ENCODE data around the gene TBCK.

Gene TBCK

DNA sequence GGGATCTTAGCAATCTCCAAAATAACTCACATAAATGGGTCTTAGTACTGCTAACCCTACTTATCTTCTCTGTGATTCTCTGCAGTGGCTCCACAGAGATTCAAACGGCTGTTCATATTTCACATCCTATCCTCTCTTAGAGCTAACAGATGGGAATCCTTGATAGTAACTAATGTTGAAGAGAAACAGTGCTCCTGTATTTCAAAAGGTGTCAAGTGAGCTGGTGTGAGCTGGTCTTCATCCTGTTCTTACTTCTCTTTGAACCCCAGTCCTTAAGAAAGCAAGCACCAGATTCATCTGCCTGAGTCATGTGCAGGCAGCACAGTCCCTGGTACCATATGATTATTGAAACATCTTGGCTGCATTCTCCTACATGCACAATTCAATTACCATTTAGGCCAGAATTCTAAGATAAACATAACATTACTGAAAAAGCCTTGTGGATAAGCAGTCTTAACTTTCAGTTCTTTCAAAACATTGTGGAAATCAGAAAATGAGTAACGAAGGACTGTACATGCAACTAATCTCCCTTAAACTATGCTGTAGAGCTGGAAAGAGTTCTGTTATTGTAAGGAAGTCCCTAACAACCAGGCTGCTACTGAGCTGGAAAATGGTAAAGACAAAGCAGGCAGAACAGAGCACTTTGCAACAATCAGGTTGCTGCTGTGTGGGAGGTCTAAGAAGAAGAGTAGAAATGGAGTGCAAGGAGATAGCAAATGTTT is 267.6 kb downstream of the TBCK start:
- Histone ChIP-seq H3K4me3 (ENCODE audit: low read depth in 1 of 2, low read length in 1 of 2) (no peak overlapping the region), H3K9me3 (no peaks in the 10 kb centered on the region), H3K27ac (no peak overlapping the region), H3K36me3 (no peaks in the 10 kb centered on the region), H3K4me1 (ENCODE audit: control insufficient read depth in 1 of 2, insufficient read depth in 1 of 2, low read depth in 1 of 2, low read length in 1 of 2) (no peaks in the 10 kb centered on the region), H3K27me3 (no peaks in the 10 kb centered on the region)
- TF ChIP-seq, protein P1, sequence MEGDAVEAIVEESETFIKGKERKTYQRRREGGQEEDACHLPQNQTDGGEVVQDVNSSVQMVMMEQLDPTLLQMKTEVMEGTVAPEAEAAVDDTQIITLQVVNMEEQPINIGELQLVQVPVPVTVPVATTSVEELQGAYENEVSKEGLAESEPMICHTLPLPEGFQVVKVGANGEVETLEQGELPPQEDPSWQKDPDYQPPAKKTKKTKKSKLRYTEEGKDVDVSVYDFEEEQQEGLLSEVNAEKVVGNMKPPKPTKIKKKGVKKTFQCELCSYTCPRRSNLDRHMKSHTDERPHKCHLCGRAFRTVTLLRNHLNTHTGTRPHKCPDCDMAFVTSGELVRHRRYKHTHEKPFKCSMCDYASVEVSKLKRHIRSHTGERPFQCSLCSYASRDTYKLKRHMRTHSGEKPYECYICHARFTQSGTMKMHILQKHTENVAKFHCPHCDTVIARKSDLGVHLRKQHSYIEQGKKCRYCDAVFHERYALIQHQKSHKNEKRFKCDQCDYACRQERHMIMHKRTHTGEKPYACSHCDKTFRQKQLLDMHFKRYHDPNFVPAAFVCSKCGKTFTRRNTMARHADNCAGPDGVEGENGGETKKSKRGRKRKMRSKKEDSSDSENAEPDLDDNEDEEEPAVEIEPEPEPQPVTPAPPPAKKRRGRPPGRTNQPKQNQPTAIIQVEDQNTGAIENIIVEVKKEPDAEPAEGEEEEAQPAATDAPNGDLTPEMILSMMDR (IDR thresholded peaks at IDR 0.05), result no peak

DNA sequence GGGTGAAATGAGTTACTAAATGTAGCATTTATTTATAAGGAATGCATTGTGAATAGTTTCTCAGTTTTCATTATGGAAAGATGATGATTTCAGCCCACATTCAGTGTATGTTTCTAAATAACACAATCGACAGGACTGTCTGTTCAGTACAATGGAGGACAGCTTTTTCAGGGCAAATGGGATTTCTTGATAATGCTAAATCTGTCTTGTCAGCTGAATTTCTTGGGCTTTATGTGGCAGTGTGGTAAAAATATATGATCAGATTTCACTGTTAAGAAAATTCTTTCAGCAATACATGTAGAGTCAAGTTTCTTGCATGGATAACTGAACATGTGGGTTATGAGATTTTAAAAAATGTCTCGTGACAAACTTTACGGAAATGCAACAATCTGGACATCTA is 269.9 kb downstream of the TBCK start:
- no peaks in the 10 kb centered on the region for H3K36me3 ChIP-seq
- no peaks in the 10 kb centered on the region for H3K27me3 ChIP-seq
- no peak overlapping the region for H3K27ac ChIP-seq
- TF ChIP-seq, protein P1 (IDR thresholded peaks at IDR 0.05), result no peak
- H3K4me1 ChIP-seq (ENCODE audit: control insufficient read depth in 1 of 2, insufficient read depth in 1 of 2, low read depth in 1 of 2, low read length in 1 of 2), result no peaks in the 10 kb centered on the region
- no peaks in the 10 kb centered on the region for H3K9me3 ChIP-seq
- no peak overlapping the region for H3K4me3 ChIP-seq (ENCODE audit: low read depth in 1 of 2, low read length in 1 of 2)

DNA sequence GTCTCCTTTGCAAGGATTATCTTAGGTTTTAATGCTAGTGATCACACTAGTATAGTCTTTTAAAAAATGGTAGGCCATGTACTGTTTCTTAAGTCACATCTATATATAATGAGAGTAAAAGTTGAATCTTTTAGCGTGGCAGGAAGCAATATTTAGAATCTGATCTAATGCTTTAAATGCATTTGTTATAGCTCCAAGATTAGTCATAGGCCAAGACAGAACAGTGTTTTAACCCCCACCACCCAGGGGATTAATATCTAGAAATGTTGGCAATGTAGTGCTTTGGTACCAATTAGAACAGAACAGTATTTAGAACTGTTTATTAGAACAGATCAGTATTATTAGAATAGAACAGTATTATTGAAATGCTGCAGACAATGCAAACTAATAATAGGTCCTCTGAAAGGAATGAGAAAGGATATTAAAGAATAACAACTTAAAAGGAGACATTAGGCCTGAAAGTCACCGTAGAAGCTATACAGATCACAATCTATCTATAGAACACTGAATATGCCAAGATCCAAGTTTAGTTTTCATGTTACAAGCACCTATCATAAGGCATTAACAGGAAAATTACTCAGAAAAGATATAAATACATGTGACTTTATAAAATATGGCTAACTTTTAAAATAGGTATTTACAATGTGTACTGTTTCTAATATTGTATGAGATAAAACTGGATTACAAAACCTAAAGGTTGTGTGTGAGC is 274.6 kb downstream of the TBCK start:
- no peaks in the 10 kb centered on the region for H3K36me3 ChIP-seq
- no peaks in the 10 kb centered on the region for H3K9me3 ChIP-seq
- H3K4me1 ChIP-seq (ENCODE audit: control insufficient read depth in 1 of 2, insufficient read depth in 1 of 2, low read depth in 1 of 2, low read length in 1 of 2), result no peaks in the 10 kb centered on the region
- H3K27me3 ChIP-seq, result no peaks in the 10 kb centered on the region
- H3K4me3 ChIP-seq (ENCODE audit: low read depth in 1 of 2, low read length in 1 of 2), result no peak overlapping the region
- TF ChIP-seq, protein P1 (IDR thresholded peaks at IDR 0.05), result no peak
- no peak overlapping the region for H3K27ac ChIP-seq

DNA sequence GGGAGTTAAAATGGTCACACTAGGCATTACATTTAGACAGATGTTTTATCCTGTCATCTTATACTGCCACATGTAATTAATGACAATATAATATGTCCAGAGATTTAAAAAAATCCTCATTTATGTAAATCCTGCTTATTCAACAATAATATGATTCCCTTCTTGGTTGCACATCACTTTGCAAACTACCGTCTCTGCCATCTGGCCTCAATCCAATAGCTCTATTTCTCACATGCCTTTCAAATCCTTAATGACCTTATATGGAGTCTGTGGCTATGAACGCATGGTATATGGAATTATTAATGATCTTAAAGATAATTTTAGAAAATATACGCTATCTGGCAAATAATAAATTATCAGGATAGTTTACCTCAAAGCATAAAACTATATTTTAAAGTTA is 276.2 kb downstream of the TBCK start:
- Histone ChIP-seq H3K27me3 (no peaks in the 10 kb centered on the region), H3K9me3 (no peaks in the 10 kb centered on the region), H3K4me1 (ENCODE audit: control insufficient read depth in 1 of 2, insufficient read depth in 1 of 2, low read depth in 1 of 2, low read length in 1 of 2) (peaks cover 0 to under 1% of the 10 kb centered on the region in 2 experiments), H3K4me3 (ENCODE audit: low read depth in 1 of 2, low read length in 1 of 2) (no peak overlapping the region), H3K36me3 (no peaks in the 10 kb centered on the region), H3K27ac (no peak overlapping the region)
- TF ChIP-seq, protein P1 (IDR thresholded peaks at IDR 0.05), result no peak

DNA sequence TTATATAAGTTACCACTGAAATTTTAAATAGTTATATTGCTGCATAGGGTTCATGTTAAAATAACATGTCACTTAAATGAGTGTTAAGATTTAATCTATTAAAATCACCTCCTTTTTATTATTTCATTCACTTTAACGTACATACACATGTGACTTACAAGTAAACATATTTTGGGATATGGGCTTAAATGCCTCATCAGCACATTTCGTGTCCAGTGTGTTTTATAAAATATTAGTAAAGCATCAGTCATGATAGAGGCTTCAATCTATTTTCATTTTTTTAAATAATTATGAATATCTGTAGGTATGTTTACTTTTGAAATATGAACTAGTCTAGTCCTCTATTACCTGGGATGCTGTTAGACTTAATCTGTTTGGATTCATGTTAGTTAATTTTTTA is 277.1 kb downstream of the TBCK start:
- no peaks in the 10 kb centered on the region for H3K36me3 ChIP-seq
- H3K4me1 ChIP-seq (ENCODE audit: control insufficient read depth in 1 of 2, insufficient read depth in 1 of 2, low read depth in 1 of 2, low read length in 1 of 2), result peaks cover 0 to 4% of the 10 kb centered on the region in 2 experiments
- TF ChIP-seq, protein P1 (IDR thresholded peaks at IDR 0.05), result no peak
- H3K9me3 ChIP-seq, result no peaks in the 10 kb centered on the region
- H3K27me3 ChIP-seq, result no peaks in the 10 kb centered on the region
- H3K27ac ChIP-seq, result no peak overlapping the region
- H3K4me3 ChIP-seq (ENCODE audit: low read depth in 1 of 2, low read length in 1 of 2), result no peak overlapping the region
